HG02588 (cell line): Measurements from ENCODE around the gene CNDP2.
"Not testable (repeated sequence)": the region's sequence is repeated elsewhere in the genome, so short reads cannot be mapped to it uniquely, and the experiment has no call there.

ENCODE experiments used
- ATAC-seq: cut with Tn5 transposase; IDR thresholded peaks from one replicate; pipeline ENCODE4 v1.9.1; 2021; ENCODE audit warnings: mild to moderate bottlenecking, moderate library complexity; ENCODE audit not compliant: unreplicated experiment

The CNDP2 gene

DNA sequence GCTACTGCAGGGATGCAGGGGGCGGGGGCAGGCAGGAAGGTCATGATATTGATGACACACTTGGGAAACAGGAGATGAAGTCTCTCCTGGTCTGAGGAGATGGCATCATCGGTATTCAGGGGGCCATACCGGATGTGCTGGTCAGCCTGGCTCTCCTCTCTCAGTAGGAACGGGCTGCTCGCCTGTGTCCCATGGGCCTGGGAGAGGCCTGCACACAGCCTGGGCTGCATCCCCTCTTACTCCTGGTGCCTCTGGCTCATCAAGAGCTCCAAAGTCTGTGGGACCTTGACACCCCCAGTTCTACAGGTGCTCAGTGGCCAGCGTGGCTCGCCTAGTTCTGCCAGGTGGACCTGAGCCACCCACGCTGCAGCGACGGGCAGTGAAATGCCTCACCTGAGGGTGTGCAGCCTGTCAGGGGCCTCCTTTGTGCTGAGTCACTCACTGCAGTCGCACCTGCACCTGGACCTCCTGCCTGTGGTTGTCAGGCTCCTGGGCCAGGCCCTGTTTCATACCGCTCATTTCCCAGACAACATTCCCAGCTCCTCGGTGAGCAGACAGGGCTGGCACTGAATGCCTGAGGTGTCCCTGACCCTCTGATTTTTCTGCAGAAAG is 19.6 kb downstream of the CNDP2 start:
- ATAC-seq, result no peak

DNA sequence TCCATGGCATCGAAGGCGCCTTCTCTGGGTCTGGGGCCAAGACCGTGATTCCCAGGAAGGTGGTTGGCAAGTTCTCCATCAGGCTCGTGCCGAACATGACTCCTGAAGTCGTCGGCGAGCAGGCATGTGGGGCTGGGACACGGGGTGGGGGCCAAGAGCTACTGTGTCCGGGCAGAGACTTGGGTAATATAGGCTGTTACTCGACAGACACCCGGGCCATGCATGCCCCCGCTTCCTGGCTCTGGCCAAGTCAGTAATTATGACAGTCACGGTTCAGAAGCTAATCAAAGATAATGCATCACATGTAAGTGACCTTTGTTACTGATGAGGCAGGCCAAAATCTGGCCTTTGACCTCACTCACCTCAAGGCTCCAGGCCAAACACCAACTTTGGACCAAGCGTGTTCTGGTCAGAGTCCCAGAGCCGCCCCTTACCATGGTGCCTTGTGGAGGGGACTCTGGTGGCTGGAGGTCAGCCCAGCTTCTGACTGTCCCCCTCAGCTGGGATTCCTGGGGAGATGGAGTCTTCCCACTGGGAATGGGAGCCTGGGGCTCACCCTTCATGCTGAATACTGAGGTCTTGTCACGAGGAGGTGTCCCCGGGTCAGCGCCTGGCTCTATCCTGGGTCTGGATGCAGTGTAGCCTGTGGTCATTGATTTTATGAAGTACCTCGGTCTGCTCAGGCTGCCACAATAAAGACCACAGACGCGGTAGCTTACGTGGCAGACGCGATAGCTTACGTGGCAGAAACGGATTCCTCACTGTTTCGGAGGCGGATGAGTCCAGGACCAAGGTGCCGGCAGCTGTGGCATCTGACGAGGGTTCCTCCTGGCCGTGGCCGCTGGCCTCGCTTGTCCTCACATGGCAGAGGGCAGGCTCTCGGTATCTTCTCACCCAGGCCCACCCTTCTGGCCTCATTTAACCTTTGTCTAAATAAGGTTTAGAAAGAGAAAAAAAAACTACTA is 20.4 kb downstream of the CNDP2 start:
- ATAC-seq, result no peak

DNA sequence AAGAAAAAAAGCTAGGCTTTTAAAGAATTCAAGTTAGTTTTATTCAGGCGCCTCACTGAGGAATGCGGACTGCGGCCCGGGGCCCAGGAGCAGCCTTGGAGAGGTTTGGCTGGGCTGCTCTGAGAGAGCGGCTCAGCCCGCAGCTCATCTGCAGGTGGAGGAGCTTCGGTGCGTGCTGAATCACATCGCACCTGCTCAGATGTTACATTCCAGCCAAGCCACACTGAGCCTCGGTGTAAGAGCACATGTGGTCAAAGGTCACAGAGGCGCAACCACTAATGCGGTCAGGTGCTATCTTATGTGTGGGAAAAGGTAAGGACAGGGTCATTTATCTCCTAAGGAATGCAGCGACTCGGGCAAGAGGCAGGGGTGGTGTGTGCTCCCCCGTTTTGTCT is 21.1 kb downstream of the CNDP2 start:
- no peak for ATAC-seq

DNA sequence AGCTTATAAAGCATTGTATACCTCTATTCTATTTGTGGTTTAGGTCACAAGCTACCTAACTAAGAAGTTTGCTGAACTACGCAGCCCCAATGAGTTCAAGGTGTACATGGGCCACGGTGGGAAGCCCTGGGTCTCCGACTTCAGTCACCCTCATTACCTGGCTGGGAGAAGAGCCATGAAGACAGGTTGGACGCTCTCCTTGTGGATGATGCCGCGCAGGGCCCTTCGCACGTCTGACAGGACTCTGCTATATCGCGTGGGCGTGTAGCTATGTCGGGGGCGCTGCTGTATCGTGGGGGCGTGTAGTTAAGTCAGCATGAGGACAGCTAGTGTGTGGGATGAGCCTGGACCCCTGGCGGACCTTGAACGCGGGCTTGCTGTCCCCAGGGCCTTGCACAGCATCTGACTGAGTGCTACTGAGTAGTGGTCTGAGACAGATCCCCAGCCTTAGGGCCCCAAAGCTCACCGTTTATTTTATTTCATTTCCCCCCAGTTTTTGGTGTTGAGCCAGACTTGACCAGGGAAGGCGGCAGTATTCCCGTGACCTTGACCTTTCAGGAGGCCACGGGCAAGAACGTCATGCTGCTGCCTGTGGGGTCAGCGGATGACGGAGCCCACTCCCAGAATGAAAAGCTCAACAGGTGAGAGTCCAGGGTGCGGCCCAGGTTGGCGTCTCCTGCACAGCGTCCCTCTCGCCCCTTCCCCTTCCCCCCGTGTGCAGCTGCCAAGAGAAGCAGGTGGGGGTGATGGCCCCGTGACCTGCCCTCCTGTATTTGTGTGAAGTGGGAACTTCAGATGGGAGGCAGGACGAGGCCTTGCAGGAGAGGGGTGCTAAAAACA is 22.5 kb downstream of the CNDP2 start:
- ATAC-seq, result no peak

DNA sequence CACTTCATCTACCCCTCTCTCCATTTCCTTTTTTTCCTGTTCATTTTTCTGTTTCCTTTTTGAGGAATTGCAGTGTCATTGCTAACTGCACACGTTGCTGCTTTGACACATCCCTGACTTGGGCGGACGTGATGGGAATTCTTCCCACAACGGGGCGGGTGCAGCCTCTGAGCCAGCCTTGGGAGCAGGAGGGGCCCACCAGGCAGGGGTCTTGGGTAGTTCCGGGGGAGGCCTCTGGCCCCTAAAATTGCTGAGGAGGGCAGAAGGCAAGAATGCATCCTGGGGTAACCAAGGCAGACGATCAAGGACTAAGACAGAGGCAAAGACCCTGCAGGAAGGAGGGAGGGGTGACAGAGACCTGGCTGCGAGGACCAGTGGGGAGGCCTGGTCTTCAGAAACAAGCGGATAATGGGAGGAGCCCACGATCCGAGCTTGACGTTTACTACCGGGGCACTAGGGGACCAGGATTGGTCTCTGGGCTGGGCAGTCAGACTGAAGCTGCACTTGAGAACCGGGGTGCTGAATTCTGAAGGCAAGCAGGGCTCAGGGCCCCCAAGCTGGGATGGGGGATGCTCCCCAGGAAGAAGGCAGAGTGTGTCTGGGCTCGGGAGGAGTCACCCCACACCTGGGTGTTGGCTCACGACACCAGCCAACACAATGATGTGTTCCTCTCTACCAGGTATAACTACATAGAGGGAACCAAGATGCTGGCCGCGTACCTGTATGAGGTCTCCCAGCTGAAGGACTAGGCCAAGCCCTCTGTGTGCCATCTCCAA is 23.3 kb downstream of the CNDP2 start:
- ATAC-seq, result no peak

DNA sequence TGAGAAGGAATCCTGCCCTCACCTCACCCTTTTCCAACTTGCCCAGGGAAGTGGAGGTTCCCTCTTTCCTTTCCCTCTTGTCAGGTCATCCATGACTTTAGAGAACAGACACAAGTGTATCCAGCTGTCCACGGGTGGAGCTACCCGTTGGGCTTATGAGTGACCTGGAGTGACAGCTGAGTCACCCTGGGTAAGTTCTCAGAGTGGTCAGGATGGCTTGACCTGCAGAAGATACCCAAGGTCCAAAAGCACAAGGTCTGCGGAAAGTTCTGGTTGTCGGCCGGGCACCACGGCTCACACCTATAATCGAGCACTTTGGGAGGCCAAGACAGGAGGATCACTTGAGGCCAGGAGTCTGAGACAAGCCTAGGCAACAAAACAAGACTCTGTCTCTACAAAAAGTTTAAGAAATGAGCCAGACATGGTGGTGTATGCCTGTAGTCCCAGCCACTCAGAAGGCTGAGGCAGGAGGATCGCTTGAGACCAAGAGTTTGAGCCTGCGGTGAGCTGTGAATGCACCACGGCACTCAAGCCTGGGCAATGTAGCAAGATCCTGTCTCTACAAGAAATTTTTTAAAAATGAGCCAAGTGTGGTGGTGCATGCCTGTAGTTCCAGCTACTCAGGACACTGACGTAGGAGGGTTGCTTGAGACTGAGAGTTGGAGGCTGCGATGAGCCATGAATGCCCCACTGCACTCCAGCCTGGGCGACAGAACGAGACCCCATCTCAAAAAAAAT is 24.1 kb downstream of the CNDP2 start:
- no peak for ATAC-seq

DNA sequence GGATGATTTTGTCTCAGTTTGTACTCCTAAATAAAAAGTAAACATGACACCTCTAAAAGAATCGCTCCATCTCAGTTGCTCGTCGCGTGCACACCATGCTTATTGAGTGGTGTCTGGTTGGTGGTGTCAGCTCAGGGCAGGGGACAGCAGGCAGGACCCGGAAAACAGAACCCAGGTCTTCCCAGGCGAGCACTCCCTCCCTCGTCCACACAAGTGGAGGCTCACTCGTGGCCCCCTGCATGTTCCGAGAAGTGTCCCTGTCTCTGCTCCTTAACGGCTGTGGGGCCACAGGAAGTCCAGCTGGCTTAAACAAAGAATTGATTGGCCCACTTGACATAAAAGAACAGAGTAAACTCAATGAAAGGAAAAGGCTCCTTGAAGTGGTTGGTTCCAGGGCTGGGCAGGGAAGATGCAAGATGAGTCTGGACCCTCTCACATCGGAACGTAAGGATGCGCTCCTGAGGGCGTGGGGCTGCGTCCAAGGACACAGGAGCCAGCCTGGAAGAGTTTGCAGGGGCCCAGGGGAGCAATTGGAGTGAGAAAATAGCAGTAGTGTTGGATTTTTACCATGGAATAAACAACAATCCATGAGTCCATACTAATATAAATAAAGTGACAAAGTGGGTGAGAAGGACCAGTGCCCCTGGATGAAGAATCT is 25.0 kb downstream of the CNDP2 start:
- no peak for ATAC-seq

DNA sequence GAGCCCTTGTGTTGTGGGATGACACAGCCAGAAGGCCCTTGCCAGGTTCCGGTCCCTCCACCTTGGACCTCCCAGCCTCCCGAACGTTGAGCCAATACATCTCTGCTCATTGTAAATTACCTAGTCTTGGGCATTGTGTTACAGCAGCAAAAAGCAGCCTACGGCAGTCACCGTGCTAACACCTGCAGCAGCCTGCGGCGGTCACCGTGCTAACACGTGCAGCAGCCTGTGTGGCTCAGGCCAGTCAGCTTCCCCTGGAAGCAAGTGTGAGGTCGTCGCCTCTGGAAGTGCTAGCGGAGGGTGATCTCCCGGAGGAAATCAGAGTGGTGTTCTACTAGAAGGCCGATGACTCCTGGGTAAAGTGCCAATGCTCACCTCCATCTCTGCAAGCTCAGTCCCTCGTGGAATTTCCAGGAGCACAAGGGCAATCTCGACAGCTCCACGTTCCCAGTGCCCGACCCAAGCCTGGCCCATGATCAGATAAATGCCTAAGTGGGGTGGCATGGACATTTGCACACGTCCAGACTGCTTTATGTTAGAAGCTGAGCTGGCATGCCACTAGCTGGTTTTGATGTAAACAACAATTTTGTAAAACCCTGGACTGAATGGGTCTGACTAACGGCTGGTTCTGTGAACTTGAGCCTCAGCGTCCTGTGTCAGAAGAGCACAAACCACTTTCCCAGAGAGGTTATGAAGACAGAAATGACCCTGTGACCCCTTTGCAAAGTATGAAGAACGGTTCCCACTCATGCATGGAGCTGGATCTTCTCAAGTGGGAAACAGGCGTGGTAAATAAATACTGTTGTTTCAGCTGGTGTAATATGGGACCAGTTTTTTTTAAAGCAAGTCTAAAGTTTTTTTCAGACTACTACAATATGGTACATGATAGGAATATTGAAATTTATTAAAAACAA is 26.7 kb downstream of the CNDP2 start:
- no peak for ATAC-seq

DNA sequence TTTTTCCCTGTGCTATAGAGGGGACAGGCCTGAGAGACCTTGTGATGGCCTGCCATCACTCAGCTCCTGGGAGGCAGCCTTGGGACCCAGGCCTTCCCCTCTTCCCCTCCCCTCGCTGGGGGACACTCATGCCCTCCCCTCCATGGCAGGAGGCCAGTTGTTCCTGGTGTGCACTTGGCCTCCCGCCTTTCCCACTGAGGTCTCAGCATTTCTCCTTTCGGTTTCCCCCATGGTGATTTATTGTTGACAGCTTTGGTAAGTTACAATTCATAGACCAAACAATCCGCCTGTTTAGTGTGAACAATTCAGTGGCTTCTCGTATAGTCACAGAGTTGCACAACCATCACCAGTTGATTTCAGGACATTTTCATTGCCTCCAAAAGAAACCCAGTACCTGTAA is 27.9 kb downstream of the CNDP2 start:
- ATAC-seq, result no peak

DNA sequence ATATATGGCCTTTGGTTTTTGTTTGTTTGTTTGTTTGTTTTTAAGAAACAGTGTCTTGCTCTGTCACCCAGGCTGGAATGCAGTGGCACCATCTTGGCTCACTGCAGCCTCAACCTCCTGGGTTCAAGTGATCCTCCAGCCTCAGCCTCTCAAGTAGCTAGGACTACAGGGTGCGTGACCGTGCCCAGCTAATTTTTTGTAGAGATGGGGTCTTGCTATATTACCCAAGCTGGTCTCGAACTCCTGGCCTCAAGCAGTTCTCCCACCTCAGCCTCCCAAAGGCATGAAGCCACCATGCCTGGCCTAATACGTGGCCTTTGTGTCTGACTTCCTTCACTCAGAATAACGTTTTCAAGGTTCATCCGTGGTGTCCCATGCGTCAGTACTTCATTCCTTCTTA is 28.8 kb downstream of the CNDP2 start:
- not testable (repeated sequence) for ATAC-seq

DNA sequence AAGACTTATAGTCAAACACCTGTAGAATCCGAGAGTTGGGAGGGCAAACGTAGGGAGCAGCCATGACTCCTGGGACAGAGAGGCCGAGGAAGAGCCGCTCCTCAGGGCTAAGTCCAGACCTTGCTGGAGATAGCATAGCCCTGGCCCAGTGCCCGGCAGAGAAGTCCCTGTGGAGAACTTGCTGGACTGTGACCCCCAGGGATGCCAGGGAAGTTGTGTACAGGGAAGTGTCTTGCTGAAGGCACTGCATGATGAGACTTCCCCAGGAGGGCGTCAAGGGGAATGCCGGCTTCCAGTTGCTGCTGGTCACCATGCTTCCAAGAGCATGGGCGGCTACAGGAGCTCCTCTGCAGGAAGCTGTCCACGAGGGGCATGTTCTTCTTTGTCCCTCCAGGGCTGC is 29.6 kb downstream of the CNDP2 start:
- ATAC-seq, result no peak

DNA sequence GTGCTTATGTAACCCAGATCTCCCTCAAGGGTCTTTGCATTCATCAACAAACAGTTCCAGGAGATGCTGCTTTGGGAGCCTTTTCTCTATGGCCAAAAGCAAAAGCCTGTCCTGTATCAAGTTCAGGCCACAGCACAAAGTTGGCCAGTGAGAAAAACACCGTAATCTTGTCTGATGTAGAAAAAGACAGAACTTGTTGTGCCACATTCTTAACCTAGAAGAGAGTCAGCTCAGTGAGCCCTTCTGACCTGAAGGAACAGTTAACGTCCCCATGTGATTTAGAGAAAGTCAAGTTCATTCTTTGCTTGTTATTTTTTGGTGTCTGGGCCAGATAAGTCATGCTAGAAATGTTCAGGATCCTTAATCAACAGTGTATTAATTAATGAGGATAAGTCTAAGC is 30.3 kb downstream of the CNDP2 start:
- ATAC-seq, result no peak

DNA sequence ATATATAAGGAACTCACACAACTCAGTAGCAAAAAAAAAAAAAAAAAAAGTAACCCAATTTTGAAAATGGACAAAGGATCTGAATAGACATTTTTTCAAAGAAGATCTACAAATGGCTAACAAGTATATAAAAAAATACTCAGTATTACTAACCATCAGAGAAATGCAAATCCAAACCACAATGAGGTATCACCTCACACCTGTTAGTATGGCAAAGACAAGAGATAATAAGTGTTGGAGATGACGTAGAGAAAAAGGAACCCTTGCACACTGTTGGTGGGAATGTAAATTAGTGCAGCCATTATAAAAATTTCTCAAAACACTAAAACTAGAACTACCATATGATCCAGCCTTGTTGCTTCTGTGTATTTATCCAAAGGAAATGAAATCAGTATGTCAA is 32.3 kb downstream of the CNDP2 start:
- peak; percentile 71 for ATAC-seq

DNA sequence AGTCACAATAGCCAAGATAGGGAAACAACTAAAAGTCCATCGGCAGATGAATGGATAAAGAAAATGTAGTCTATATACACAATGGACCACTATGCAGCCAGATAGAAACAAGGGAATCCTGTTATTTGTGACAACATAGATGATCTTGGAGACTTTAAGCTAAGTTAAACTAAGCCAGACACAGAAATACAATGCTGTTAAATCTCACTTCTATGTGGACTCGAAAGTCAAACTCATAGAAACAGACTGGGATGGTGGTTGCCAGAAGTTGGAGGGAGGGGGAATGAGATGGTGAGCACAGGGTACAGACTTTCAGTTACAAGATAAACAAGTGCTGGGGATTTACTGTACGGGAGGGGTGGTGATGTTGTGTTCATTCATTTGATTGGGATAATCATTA is 32.8 kb downstream of the CNDP2 start:
- ATAC-seq, result no peak

DNA sequence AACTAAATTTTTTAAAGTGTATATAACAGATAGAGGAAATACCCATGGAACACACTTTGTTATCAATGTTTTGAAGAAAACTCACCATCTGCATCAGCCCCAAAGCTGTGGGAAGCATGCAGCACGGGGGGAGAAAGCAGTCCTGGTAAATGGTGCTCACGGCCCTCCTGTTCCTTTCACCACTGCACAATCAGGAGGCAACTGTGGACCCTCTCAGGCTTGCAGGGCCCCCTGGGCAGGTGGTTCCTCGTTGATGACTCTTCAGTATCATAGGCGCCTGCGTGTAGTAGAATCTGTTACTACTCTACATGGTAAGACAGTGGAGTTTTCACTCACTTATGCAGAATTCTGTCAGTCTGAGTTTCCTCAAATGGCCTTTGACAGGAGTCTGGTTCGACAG is 33.2 kb downstream of the CNDP2 start:
- ATAC-seq, result no peak

DNA sequence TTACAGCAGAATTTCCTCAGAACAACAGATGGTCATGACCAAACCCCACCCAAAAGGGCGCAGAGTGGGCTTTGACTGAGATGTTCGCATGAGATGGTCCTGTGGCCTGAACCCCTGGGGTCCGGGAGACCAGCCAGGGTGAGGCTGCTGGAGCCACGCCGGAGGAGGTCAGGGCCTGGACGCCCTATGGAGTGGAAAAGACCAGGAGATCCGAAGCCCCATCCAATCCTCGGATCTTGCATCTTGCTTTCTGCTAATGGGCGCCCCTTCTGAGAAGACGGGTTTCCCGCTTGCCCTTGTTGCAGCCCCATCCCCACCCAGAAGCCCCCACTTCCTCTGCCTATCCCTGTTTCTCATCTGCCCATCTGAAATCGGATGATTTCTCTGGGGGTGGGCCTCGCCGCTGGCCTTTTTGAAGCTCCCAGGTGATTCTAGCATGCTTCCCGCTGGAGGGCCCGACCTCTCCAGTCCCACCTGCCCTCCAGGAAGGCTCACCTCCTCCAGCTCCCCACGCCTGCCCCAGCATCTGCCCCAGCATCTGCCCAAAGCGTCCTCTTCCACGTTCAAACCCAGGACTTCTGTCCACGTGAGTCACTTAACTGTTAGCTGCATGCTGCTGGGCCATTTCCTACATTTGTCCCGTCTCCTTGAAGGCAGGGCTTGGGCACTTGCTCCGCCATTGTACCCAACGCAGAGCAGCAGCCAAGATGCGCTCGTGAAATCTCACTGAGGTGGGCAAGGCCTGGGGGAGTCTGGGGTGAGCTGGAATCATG is 33.8 kb downstream of the CNDP2 start:
- no peak for ATAC-seq

DNA sequence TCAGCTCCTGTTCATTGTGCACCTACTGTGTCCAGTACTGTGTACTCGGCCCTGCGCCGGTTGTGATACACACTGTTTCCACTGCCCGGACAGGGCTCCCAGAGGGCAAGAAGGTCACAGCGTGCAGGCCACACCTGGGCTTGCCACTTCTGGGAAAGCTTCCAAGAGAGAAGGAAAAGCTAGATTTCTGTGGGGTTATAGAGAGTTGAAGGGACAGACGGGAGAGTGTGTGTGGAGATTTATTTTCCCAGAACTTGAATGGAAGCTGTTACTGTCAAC is 34.4 kb downstream of the CNDP2 start:
- no peak for ATAC-seq

DNA sequence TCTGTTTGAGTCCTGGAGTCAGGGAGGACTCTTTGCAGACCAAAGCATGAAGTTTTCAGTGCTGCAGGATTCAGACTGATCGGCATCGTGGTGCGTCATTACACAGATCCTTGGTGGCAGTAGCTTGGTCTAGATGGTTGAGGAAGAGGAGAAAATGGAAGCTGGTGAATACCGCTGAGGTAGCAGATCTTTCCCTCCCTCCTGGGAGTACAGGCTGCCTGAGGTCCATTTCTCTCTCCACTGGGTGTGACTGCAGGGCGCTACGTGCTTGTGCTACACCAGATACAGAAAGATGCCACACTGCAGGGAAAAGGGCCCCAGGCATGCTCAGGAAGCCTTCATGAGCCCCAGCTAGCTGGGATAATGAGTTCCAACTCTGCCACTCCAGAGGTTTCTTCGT is 34.9 kb downstream of the CNDP2 start:
- ATAC-seq, result no peak
